CD4-positive, alpha-beta T cell (primary cell): ENCODE results near the gene ZNF521. TPM values are rescaled to one million over a fixed set of nuclear protein-coding genes. Genes with fewer than 3 reads are reported as not detected.

ENCODE experiments used
- ATAC-seq: fragments of 200-7000 bp; cut with Tn5 transposase; one replicate; pipeline ENCODE4 v1.10.0; 2022; ENCODE audit warnings: mild to moderate bottlenecking; ENCODE audit not compliant: poor library complexity
- CTCF ChIA-PET: fragments of 350-600 bp; sonication (Branson Sonifier 250); formaldehyde crosslinking; loops from one replicate; lab custom pipeline; 2021; ENCODE audit warnings: antibody characterized with exemption, inconsistent platforms; lab: Charles Lee
- POLR2A ChIA-PET: fragments of 350-600 bp; sonication (Branson Sonifier 250); formaldehyde crosslinking; loops from one replicate; lab custom pipeline; 2021; ENCODE audit warnings: antibody characterized with exemption, inconsistent platforms; lab: Charles Lee
- DNase-seq, 14 experiments: peaks; one replicate each; pipeline ENCODE4 v3.0.0-alpha.2; 2013 to 2020; ENCODE audit warnings: mixed read lengths in 2 of 14
- H3K27ac ChIP-seq, 2 donors: one replicate each; pipeline versions ENCODE4 v1.5.1 to v1.7.0; 2013; ENCODE audit warnings: low read length in 2 of 2, low read depth in 1 of 2, mild to moderate bottlenecking in 1 of 2
- H3K27me3 ChIP-seq, 2 experiments: 1 replicate in 1 of 2; 2 replicates in 1 of 2; pipeline versions ENCODE4 v1.6.1 to v1.7.0; 2013; ENCODE audit warnings: low read length in 2 of 2, control low read depth in 1 of 2, mild to moderate bottlenecking in 1 of 2, moderate library complexity in 1 of 2; ENCODE audit not compliant: insufficient read depth in 2 of 2, control insufficient read depth in 1 of 2
- H3K36me3 ChIP-seq: one replicate; pipeline ENCODE4 v1.6.1; 2013; ENCODE audit warnings: low read length, control low read depth; ENCODE audit not compliant: insufficient read depth
- H3K4me1 ChIP-seq: one replicate; pipeline ENCODE4 v1.6.1; 2013; ENCODE audit warnings: low read length, control low read depth; ENCODE audit not compliant: insufficient read depth
- H3K4me3 ChIP-seq: one replicate; pipeline ENCODE4 v1.5.1; 2013; ENCODE audit warnings: mild to moderate bottlenecking, low read length, moderate library complexity
- H3K9me3 ChIP-seq, 2 experiments: 1 replicate in 1 of 2; 2 replicates in 1 of 2; pipeline versions ENCODE4 v1.6.1 to v1.7.0; 2013; ENCODE audit warnings: low read length in 2 of 2, mild to moderate bottlenecking in 2 of 2, control low read depth in 1 of 2, moderate library complexity in 1 of 2; ENCODE audit not compliant: control insufficient read depth in 1 of 2, insufficient read depth in 1 of 2
- H3K27ac Mint-ChIP-seq: one replicate; pipeline ENCODE4 v1.8.0; 2020; ENCODE audit warnings: mixed read lengths
- H3K27me3 Mint-ChIP-seq: one replicate; pipeline ENCODE4 v1.8.0; 2021; ENCODE audit warnings: mixed read lengths
- H3K36me3 Mint-ChIP-seq: one replicate; pipeline ENCODE4 v1.8.0; 2021; ENCODE audit warnings: low read depth, mixed read lengths
- H3K4me1 Mint-ChIP-seq: one replicate; pipeline ENCODE4 v1.8.0; 2021; ENCODE audit warnings: low read depth, mixed read lengths
- H3K4me3 Mint-ChIP-seq: one replicate; pipeline ENCODE4 v1.8.0; 2020; ENCODE audit warnings: mild to moderate bottlenecking, mixed read lengths
- H3K9me3 Mint-ChIP-seq: one replicate; pipeline ENCODE4 v1.8.0; 2020; ENCODE audit warnings: mixed read lengths
- CTCF ChIP-seq: fragments of 200-600 bp; IDR thresholded peaks from one replicate; pipeline ENCODE4 v1.8.0; 2022; ENCODE audit warnings: antibody characterized with exemption, mild to moderate bottlenecking
- intact Hi-C, 2 experiments: fragments of 100-400 bp; cut with DNase I in 1 of 2; cut with micrococcal nuclease in 1 of 2; formaldehyde crosslinking; loops; one replicate each; pipeline versions ENCODE4 v1.15.1 to v1.9.0; 2023 to 2025; cut with DNase I, micrococcal nuclease
- total RNA-seq, 174 experiments: library from RNA in 2 of 174; stranded (reverse) in 2 of 174; gene quantifications; one replicate each; pipeline ENCODE4 v1.2.3 and lab custom pipeline; 2021 to 2026

The ZNF521 gene
- total RNA-seq, 2 experiments from 2014 or later = not detected

- no peak for DNase-seq
- Mint-ChIP-seq H3K9me3 (no peaks in the 10 kb centered on the region), H3K27me3 (no peaks in the 10 kb centered on the region), H3K36me3 (no peaks in the 10 kb centered on the region), H3K4me1 (no peaks in the 10 kb centered on the region), H3K4me3 (no peak overlapping the region), H3K27ac (no peak overlapping the region)
- ChIA-PET CTCF (no interaction called here), POLR2A (no interaction called here)
- intact Hi-C loops = no loop called here
- no peak for ATAC-seq
- Histone ChIP-seq H3K27ac (no peak overlapping the region), H3K27me3 (no peaks in the 10 kb centered on the region), H3K4me1 (no peaks in the 10 kb centered on the region), H3K4me3 (no peak overlapping the region), H3K9me3 (no peaks in the 10 kb centered on the region), H3K36me3 (no peaks in the 10 kb centered on the region)
- no peak for TF ChIP-seq CTCF
These were observed 258.8 kb downstream of the ZNF521 start for GRCh38 chr18:25093141-25093540.

GRCh38 chr18:25089470-25089869, 262.5 kb downstream of the ZNF521 start:
- Histone ChIP-seq H3K27me3 (no peaks in the 10 kb centered on the region), H3K4me3 (no peak overlapping the region), H3K27ac (no peak overlapping the region), H3K4me1 (no peaks in the 10 kb centered on the region), H3K36me3 (no peaks in the 10 kb centered on the region), H3K9me3 (no peaks in the 10 kb centered on the region)
- CTCF ChIA-PET = no interaction called here
- no peaks in the 10 kb centered on the region for H3K36me3 Mint-ChIP-seq
- no peaks in the 10 kb centered on the region for H3K9me3 Mint-ChIP-seq
- intact Hi-C loops = no loop called here
- TF ChIP-seq CTCF = no peak
- ATAC-seq = no peak
- no peaks in the 10 kb centered on the region for H3K4me1 Mint-ChIP-seq
- POLR2A ChIA-PET = no interaction called here
- no peaks in the 10 kb centered on the region for H3K27me3 Mint-ChIP-seq
- no peak for DNase-seq
- H3K4me3 Mint-ChIP-seq = no peak overlapping the region
- no peak overlapping the region for H3K27ac Mint-ChIP-seq

- Histone ChIP-seq H3K4me3 (no peak overlapping the region), H3K27ac (no peak overlapping the region), H3K36me3 (no peaks in the 10 kb centered on the region), H3K27me3 (no peaks in the 10 kb centered on the region), H3K9me3 (no peaks in the 10 kb centered on the region), H3K4me1 (no peaks in the 10 kb centered on the region)
- no peaks in the 10 kb centered on the region for H3K4me1 Mint-ChIP-seq
- H3K9me3 Mint-ChIP-seq = no peaks in the 10 kb centered on the region
- ATAC-seq = no peak
- intact Hi-C loops = no loop called here
- no peak for DNase-seq
- no peak overlapping the region for H3K4me3 Mint-ChIP-seq
- no peaks in the 10 kb centered on the region for H3K27me3 Mint-ChIP-seq
- POLR2A ChIA-PET = no interaction called here
- CTCF ChIA-PET = no interaction called here
- TF ChIP-seq CTCF = no peak
- H3K36me3 Mint-ChIP-seq = no peaks in the 10 kb centered on the region
- H3K27ac Mint-ChIP-seq = no peak overlapping the region
These were observed 265.1 kb downstream of the ZNF521 start for GRCh38 chr18:25086876-25087275.
